ENCODE measurements around the gene FCHSD2. TPM values are rescaled to one million over a fixed set of nuclear protein-coding genes. Genes with fewer than 3 reads are reported as not detected.

FCHSD2 gene
- total RNA-seq, 2 experiments from 2014 or later: 21.9 to 24.1 TPM

DNA sequence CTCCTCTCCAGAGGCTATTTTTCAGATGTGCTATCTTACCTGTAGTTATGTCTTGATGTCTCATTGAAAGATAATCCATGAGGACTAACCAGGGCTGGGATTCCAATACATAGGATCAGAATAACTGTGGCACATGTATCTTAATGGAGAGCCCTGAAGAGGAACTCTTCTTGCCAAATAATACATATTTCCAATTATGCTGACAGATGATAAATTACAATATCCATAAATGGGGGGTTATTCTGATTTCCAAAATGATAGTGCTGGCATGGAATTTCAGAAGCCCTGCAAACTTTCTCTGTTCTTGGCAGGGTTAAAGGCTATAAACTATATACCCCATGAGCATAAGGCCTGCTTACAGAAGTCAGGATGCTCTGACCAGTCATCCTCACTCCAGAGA lies 173.7 kb downstream of the FCHSD2 start:
- Mint-ChIP-seq H3K36me3 (peaks cover 8% of the 10 kb centered on the region), H3K27me3 (no peaks in the 10 kb centered on the region), H3K4me1 (ENCODE audit: low read depth) (peaks cover 31% of the 10 kb centered on the region), H3K27ac (no peak overlapping the region), H3K4me3 (no peak overlapping the region), H3K9me3 (no peaks in the 10 kb centered on the region)
- CTCF ChIA-PET: no interaction called here
- intact Hi-C loops (cut with micrococcal nuclease): no loop called here
- DNase-seq: no peak
- POLR2A ChIA-PET: no interaction called here

DNA sequence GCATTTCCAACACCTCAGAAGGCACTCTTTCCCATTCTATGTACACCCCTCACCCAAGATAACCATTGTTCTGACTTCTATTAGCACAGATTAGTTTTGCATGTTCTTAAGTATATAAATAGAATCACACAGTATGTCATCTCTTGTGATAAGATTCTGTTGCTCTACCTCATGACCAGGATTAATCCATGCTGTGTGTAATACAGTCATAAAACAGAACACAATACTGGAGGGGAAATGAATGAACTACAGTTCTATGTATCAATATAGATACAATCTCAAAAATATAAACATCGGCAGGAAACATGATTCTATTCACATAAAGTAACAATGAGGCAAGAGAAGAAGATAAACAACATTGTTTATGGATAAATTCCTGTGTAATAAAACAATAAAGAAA lies 176.4 kb downstream of the FCHSD2 start:
- intact Hi-C loops (cut with micrococcal nuclease): no loop called here
- POLR2A ChIA-PET: no interaction called here
- CTCF ChIA-PET: no interaction called here

DNA sequence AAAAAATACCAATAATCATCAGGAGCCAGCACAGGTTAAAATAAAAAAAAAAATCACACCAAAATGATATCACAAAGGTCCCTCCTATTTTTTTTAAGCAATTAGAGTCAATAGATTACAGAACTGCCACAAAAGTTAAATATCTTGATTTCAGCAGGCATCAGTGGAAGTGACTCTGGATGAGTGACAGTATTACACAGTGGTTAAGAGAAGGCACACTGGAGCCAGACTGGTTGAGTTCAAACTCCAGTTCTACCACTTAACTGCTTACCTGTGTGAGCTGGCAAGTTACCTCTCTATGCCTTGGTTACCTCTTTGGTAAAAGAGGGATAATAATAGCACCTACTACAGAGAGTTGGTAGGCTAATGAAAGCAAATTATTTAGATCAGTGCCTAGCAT lies 179.4 kb downstream of the FCHSD2 start:
- Mint-ChIP-seq H3K27me3 (no peaks in the 10 kb centered on the region), H3K27ac (no peak overlapping the region), H3K9me3 (no peaks in the 10 kb centered on the region), H3K36me3 (peaks cover 7% of the 10 kb centered on the region), H3K4me3 (no peak overlapping the region), H3K4me1 (ENCODE audit: low read depth) (no peaks in the 10 kb centered on the region)
- no peak for DNase-seq
- intact Hi-C loops (cut with micrococcal nuclease): no loop called here
- POLR2A ChIA-PET: interaction anchor here (0.7 kb wide), 1 partner anchor 218 kb away, joined by 4 read pairs; no protein-coding TSS in a partner anchor
- CTCF ChIA-PET: no interaction called here

More for the DNA sequence above, 176.4 kb downstream of the FCHSD2 start:
- no peak for DNase-seq
- Mint-ChIP-seq H3K4me1 (ENCODE audit: low read depth) (peaks cover 18% of the 10 kb centered on the region), H3K36me3 (peaks cover 5% of the 10 kb centered on the region), H3K9me3 (no peaks in the 10 kb centered on the region), H3K4me3 (no peak overlapping the region), H3K27ac (no peak overlapping the region), H3K27me3 (no peaks in the 10 kb centered on the region)

DNA sequence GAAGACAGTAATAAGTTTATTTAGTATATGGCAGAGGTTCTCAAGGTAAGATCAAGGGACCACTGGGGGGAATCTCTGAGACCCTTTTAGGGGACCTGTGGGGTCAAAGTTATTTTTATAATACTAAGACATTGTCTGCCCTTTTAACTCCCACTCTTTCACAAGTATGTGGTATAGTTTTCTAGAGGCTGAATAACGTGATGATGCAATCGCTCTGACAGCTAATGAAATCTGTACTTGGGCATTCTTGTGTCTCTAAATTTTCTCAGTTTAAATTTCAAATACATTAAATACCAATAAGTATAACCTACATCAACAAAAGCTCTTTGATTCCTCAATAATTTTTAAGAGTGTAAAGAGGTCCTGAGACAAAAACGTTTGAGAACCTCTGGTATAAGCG lies 180.0 kb downstream of the FCHSD2 start:
- H3K9me3 Mint-ChIP-seq: no peaks in the 10 kb centered on the region
- H3K27ac Mint-ChIP-seq: no peak overlapping the region
- peaks cover 10% of the 10 kb centered on the region for H3K36me3 Mint-ChIP-seq
- intact Hi-C loops (cut with micrococcal nuclease): no loop called here
- no peak overlapping the region for H3K4me3 Mint-ChIP-seq
- DNase-seq: no peak
- CTCF ChIA-PET: no interaction called here
- POLR2A ChIA-PET: interaction anchor here (0.7 kb wide), 1 partner anchor 217 kb away, joined by 4 read pairs; no protein-coding TSS in a partner anchor
- H3K27me3 Mint-ChIP-seq: no peaks in the 10 kb centered on the region
- H3K4me1 Mint-ChIP-seq (ENCODE audit: low read depth): no peaks in the 10 kb centered on the region

DNA sequence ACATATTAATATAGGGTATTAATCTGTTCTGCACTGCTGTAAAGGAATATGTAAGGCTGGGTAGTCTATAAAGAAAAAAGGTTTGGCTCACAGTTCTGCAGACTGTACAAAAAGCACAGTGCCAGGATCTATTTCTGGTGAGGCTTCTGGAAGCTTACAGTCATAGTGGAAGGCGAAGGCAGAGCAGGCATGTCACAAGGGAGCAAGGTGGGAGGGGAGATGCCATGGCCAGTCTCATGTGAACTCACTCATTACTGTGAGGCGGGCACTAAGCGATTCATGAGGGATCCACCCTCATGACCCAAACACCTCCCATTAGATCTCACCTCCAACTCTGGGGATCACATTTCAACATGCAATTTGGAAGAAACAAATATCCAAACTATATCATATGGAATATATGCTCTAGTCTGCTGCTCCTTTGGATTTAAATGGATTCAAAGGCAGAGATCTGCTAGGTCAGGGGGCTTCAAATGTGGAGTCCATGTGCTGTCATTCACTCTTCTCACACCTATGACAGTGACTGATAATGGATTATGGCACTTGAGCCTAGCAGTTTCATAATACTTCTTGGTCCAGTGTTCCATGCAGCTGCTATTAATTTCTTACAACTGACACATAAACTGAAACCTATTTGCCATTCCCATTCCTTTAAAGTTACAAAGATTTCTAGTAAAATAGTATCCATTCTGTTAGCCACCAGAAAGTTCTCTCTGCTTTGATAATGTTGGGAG lies 182.0 kb downstream of the FCHSD2 start:
- CTCF ChIA-PET: no interaction called here
- Mint-ChIP-seq H3K9me3 (no peaks in the 10 kb centered on the region), H3K27me3 (no peaks in the 10 kb centered on the region), H3K36me3 (peaks cover 11% of the 10 kb centered on the region), H3K27ac (no peak overlapping the region), H3K4me1 (ENCODE audit: low read depth) (no peaks in the 10 kb centered on the region), H3K4me3 (no peak overlapping the region)
- POLR2A ChIA-PET: no interaction called here
- no peak for DNase-seq
- intact Hi-C loops (cut with micrococcal nuclease): no loop called here

DNA sequence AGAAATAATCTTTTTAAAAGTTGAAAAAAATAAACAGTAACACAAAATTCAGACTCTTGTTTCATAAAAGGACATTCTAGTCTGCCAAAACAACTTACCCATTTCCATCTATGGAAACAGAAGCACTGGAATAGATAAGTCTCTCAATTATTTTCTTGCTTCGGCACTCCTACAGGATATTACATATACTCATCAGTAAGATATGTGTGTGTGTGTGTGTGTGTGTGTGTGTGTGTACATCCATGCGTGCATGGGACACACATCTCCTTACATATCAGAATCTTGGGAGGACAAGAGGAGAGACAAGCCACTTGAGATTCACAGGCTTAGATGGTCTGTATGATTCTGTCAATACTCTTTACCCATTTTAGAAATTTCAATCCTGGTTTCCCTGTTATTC lies 183.3 kb downstream of the FCHSD2 start:
- ChIA-PET CTCF (no interaction called here), POLR2A (no interaction called here)
- no peaks in the 10 kb centered on the region for H3K9me3 Mint-ChIP-seq
- H3K27me3 Mint-ChIP-seq: no peaks in the 10 kb centered on the region
- no peak overlapping the region for H3K27ac Mint-ChIP-seq
- no peak overlapping the region for H3K4me3 Mint-ChIP-seq
- H3K4me1 Mint-ChIP-seq (ENCODE audit: low read depth): peaks cover 9% of the 10 kb centered on the region
- intact Hi-C loops (cut with micrococcal nuclease): no loop called here
- H3K36me3 Mint-ChIP-seq: peaks cover 9% of the 10 kb centered on the region
- DNase-seq: no peak

DNA sequence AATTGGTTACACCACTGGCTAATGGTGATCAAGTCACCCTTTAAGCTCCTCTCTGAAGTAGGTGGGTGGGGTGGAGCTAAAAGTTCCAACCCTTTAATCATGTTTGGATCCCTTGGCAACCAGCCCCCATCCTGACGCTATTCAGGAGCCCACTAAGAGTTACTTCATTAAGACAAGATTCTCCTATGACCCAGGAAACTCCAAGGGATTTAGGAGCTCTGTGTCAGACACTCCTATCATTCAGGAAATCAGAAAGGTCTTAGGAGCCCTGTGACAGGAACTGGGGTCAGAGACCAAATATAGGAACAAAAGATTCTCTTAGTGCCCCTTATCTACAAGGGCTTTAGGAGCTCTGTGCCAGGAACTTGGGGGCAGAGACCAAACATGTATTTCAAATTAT lies 186.7 kb downstream of the FCHSD2 start:
- H3K4me1 Mint-ChIP-seq (ENCODE audit: low read depth): peaks cover 9% of the 10 kb centered on the region
- H3K36me3 Mint-ChIP-seq: peaks cover 9% of the 10 kb centered on the region
- H3K27me3 Mint-ChIP-seq: no peaks in the 10 kb centered on the region
- intact Hi-C loops (cut with micrococcal nuclease): no loop called here
- DNase-seq: no peak
- ChIA-PET CTCF (no interaction called here), POLR2A (no interaction called here)
- H3K27ac Mint-ChIP-seq: no peak overlapping the region
- no peak overlapping the region for H3K4me3 Mint-ChIP-seq
- H3K9me3 Mint-ChIP-seq: no peaks in the 10 kb centered on the region

DNA sequence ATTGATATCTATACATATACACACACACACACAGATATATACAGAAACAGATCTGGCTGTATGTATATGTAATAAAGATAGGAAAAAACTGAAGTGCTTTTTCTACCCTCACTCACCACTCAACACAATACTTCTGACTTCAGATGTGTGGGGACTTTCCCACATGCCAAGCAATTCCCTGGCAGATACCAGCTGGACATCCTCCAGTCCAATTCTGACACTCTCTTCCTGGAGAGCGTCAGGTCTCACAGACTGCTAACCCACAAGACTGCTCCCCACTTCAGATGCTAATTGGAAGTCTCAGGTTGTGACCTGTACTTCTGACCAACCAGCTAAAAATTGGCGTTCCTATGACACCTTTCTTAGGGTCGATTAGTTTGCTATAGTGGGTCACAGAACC lies 187.3 kb downstream of the FCHSD2 start:
- POLR2A ChIA-PET: no interaction called here
- CTCF ChIA-PET: no interaction called here
- no peak overlapping the region for H3K4me3 Mint-ChIP-seq

DNA sequence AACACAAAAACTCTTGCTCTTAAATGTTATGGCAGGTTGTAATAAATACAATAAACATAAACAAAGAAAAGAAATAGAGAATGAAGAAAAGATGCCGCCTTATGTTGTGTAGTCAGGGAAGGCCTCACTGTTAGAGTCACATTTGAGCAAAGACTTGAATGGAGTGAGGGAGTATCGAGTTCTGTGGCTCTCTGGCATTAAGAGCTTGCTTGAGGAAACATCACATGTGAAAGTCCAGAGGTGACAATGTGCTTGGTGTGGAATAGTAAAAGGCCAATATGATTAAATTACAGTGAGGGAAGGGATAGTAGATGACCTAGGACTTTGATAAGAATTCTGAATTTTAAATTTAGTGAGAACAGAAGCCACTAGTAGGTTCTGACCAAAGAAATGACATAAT lies 188.5 kb downstream of the FCHSD2 start:
- no peak for DNase-seq
- Mint-ChIP-seq H3K4me3 (no peak overlapping the region), H3K27me3 (no peaks in the 10 kb centered on the region), H3K9me3 (no peaks in the 10 kb centered on the region), H3K27ac (no peak overlapping the region), H3K36me3 (peaks cover 10% of the 10 kb centered on the region), H3K4me1 (ENCODE audit: low read depth) (peaks cover 9% of the 10 kb centered on the region)
- intact Hi-C loops (cut with micrococcal nuclease): no loop called here
- ChIA-PET POLR2A (no interaction called here), CTCF (interaction anchor here (0.7 kb wide), 1 partner anchor 380 kb away, joined by 3 read pairs; no protein-coding TSS in a partner anchor)

More for the DNA sequence above, 187.3 kb downstream of the FCHSD2 start:
- H3K36me3 Mint-ChIP-seq: peaks cover 13% of the 10 kb centered on the region
- DNase-seq: no peak
- intact Hi-C loops (cut with micrococcal nuclease): no loop called here
- no peak overlapping the region for H3K27ac Mint-ChIP-seq
- peaks cover 9% of the 10 kb centered on the region for H3K4me1 Mint-ChIP-seq (ENCODE audit: low read depth)
- H3K9me3 Mint-ChIP-seq: no peaks in the 10 kb centered on the region
- H3K27me3 Mint-ChIP-seq: no peaks in the 10 kb centered on the region

DNA sequence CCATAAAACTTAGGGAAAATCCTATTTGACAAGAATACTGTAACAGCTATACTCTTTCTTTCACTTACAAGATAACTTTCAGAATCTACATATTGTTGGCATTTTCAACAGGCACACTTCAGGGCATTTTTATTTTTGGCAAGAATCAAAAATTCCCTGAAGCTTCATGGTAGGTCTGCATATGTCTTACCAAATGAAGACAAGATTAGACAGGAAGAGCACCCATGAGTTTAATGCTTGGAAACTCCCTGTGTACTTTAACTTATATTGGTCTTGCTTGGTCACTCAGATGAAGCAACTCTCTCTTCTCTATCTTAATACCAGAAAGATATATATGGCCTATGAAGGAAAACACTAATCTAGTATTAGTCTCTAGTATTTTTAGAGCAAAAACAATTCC lies 190.2 kb downstream of the FCHSD2 start:
- Mint-ChIP-seq H3K27me3 (no peaks in the 10 kb centered on the region), H3K36me3 (peaks cover 4% of the 10 kb centered on the region), H3K9me3 (no peaks in the 10 kb centered on the region), H3K27ac (no peak overlapping the region), H3K4me1 (ENCODE audit: low read depth) (peaks cover 9% of the 10 kb centered on the region), H3K4me3 (no peak overlapping the region)
- no peak for DNase-seq
- ChIA-PET CTCF (no interaction called here), POLR2A (no interaction called here)
- intact Hi-C loops (cut with micrococcal nuclease): no loop called here

DNA sequence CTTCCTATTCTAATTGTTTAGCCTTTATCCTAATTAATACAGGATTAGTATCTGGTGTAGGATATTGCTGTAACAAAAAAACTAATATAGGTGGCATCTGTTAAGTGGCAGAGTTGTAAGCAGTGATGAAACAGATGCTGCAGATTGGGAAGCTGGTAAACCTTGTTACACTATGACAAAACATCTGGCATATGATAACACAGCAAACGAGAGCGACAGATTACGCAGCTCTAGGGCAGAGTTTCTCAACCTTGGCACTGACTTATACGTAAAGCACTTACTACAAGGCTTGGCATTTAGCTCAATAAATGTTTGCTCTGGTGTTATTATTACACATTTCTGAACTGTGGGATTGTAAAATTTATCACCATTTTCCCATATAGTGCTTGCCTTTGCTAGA lies 190.9 kb downstream of the FCHSD2 start:
- Mint-ChIP-seq H3K4me1 (ENCODE audit: low read depth) (peaks cover 9% of the 10 kb centered on the region), H3K27ac (no peak overlapping the region), H3K36me3 (peaks cover 3% of the 10 kb centered on the region), H3K4me3 (no peak overlapping the region), H3K9me3 (no peaks in the 10 kb centered on the region), H3K27me3 (no peaks in the 10 kb centered on the region)
- ChIA-PET POLR2A (no interaction called here), CTCF (no interaction called here)
- no peak for DNase-seq
- intact Hi-C loops (cut with micrococcal nuclease): no loop called here

DNA sequence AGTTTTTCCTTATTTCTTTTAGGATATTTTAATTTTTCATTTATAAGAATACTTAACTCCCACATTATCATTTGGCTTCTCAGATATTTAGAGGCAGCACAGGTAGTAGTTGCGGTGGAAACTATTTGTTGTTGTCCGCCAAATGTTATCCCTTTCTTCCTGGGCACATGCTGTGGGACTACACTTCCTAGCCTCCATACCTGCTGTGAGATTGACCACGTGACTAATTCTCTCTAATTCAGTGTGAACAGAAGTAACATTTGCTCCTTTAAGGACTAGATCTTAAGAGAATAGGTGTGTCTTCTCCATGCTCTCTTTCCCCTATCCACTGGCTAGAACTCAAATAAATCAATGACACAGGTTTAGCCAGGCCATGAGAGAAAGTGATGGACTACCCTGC lies 191.4 kb downstream of the FCHSD2 start:
- Mint-ChIP-seq H3K4me3 (no peak overlapping the region), H3K36me3 (peaks cover 3% of the 10 kb centered on the region), H3K27ac (no peak overlapping the region), H3K9me3 (no peaks in the 10 kb centered on the region), H3K27me3 (no peaks in the 10 kb centered on the region), H3K4me1 (ENCODE audit: low read depth) (peaks cover 9% of the 10 kb centered on the region)
- no peak for DNase-seq
- POLR2A ChIA-PET: no interaction called here
- CTCF ChIA-PET: no interaction called here
- intact Hi-C loops (cut with micrococcal nuclease): no loop called here

DNA sequence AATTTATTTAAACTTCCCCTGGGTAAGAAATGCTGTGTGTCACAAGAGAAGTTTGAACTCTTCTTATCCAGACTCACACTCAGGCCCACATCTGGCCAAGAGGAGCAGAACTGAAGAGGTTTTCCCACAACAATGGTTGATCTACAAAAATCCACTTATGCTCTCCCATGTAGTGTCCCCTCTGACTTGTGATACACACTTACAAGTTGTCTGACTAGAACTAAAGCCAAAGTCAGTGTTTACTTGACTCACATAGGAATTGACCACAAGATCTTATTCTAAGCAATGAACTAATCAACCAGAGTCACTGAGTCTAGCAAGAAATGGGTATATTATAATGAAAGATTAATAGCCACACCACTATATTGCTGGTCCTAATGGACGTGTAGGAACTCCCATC lies 194.9 kb downstream of the FCHSD2 start:
- DNase-seq: no peak
- Mint-ChIP-seq H3K9me3 (no peaks in the 10 kb centered on the region), H3K36me3 (peaks cover 4% of the 10 kb centered on the region), H3K4me3 (no peak overlapping the region), H3K27me3 (no peaks in the 10 kb centered on the region), H3K4me1 (ENCODE audit: low read depth) (no peaks in the 10 kb centered on the region), H3K27ac (no peak overlapping the region)
- POLR2A ChIA-PET: no interaction called here
- intact Hi-C loops (cut with micrococcal nuclease): no loop called here
- CTCF ChIA-PET: no interaction called here

Data from activated CD4-positive, alpha-beta memory T cell treated with anti-CD3 and anti-CD28 coated beads for 36 hours (primary cell).